ENCODE data around the gene TMEM18. TPM values are rescaled to one million over a fixed set of nuclear protein-coding genes. Genes with fewer than 3 reads are reported as not detected.

The TMEM18 gene
- total and polyA plus RNA-seq, 2 of the 13 experiments (the other 11 are each of a cell fraction or from before 2014, with no cell fraction given), result 45.9 to 49.4 TPM

DNA sequence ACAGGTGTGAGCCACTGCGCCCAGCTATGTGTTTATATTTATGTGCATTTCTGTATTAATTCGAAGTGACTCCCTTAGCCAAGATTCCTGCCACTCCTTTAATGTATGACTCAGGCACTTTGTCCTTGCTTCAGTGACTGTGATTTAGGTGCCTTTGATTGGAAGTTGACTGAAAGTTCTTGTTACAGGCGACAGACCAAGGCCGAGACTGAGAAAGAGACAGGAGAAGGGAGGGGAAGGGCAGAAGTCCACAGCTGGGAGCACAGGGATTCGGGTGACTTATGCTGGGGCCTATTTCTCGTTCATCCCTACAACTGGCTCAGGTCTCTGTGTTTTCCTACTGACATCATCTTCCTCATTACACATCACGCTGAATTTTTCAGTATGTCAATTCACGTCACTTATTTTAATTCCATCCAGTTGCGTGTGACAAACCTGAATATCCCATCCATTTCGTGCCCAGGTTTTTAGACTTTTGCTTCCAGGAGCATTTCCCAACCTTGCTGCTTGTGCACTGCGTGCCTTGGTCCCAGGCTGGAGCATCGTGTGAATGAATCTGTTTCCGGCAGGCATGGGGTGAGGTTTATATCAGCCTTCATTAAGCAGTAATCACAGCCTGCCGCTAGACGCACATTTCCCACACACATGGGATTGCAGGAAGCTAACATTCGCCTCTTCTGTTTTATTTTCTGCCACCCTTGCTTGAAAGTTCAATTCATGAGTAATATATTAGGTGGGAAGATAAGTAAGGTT, 42.4 kb downstream of the TMEM18 start:
- TF ChIP-seq CREB1 (IDR thresholded peaks at IDR 0.05), result peak; percentile 73
- TF ChIP-seq CREB1 (CRISPR knock-in tag; IDR thresholded peaks at IDR 0.05), result no peak
- no peak for TF ChIP-seq ZBTB7A (CRISPR knock-in tag; IDR thresholded peaks at IDR 0.05)
- H3K4me2 ChIP-seq (ENCODE audit: low read depth, low read length), result no peak overlapping the region
- peak; percentile 33; the same call in 1 of the 3 replicates for ATAC-seq
- peak; percentile 6 for DNase-seq (ENCODE audit: low spot score)
- no peaks in the 10 kb centered on the region for H4K20me1 ChIP-seq (ENCODE audit: insufficient read depth, low read length)
- ChIA-PET CTCF (ENCODE audit: low intra/inter-chr PET ratio, low total read pairs) (no interaction called here), POLR2A (interaction anchor here (1.1 kb wide), 1 partner anchor 42 kb away, joined by 3 read pairs; no protein-coding TSS in a partner anchor)
- no peaks in the 10 kb centered on the region for H3K4me1 ChIP-seq (ENCODE audit: insufficient read depth, low read length)
- FAIRE-seq, result no peak
- H3K9ac ChIP-seq (ENCODE audit: insufficient read depth, low read depth, low read length), result no peak overlapping the region
- H3K36me3 ChIP-seq (replicated peaks in 1 of 2; ENCODE audit: control insufficient read depth in 1 of 2, insufficient read depth in 2 of 2, low read length in 2 of 2), result no peaks in the 10 kb centered on the region
- H3K79me2 ChIP-seq (ENCODE audit: insufficient read depth, low read length), result no peaks in the 10 kb centered on the region
- H3K27me3 ChIP-seq (ENCODE audit: control insufficient read depth in 1 of 2, insufficient read depth in 2 of 2, low read length in 2 of 2), result peaks cover 2 to 12% of the 10 kb centered on the region in 2 experiments; a peak in 3 of 5 replicates
- H2AFZ ChIP-seq (ENCODE audit: low read length), result no peak overlapping the region
- no peak overlapping the region for H3K4me3 ChIP-seq (replicated peaks in 1 of 3; ENCODE audit: insufficient read depth in 1 of 3, low read depth in 2 of 3, low read length in 3 of 3)
- H3K9me3 ChIP-seq (ENCODE audit: low read length), result no peaks in the 10 kb centered on the region
- intact Hi-C loops (cut with micrococcal nuclease; ENCODE audit: unreplicated experiment), result no loop called here
- WGBS (ENCODE audit: low lambda C conversion rate), result 23% methylated on average over 16 of the region's 16 CpGs
- H3K27ac ChIP-seq (ENCODE audit: extremely low read length, insufficient read depth, low read length), result no peak overlapping the region
- in situ Hi-C loops (cut with HindIII; ENCODE audit: extremely low pct_ligation_motif_present, low pct_unique_long_range_greater_than_20kb), result loop anchor here (5.0 kb wide), 2 partner anchors 103 to 343 kb away; no protein-coding TSS in a partner anchor
- BruUV-seq (replicated peaks), result no TSS peak

DNA sequence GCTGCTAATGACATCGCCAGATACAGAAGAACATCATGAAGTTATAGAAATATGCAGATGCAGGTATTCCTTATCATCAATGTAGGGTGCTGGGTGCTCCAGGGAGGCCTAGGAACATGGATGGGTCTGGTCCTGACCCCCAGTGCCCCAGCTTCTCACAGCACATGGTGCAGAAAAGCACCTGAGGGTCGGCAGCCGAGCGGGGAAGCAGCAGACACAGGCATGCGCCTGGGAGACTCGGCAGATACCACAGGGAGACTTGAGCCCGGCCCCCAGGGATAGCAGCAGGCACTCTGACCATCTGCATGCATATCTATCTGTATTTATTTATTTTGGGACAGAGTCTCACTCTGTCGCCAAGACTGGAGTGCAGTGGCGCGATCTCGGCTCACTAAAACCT, 43.2 kb downstream of the TMEM18 start:
- no peak overlapping the region for H3K4me2 ChIP-seq (ENCODE audit: low read depth, low read length)
- H3K36me3 ChIP-seq (replicated peaks in 1 of 2; ENCODE audit: control insufficient read depth in 1 of 2, insufficient read depth in 2 of 2, low read length in 2 of 2), result no peaks in the 10 kb centered on the region
- H4K20me1 ChIP-seq (ENCODE audit: insufficient read depth, low read length), result no peaks in the 10 kb centered on the region
- intact Hi-C loops (cut with micrococcal nuclease; ENCODE audit: unreplicated experiment) (no loop called here), in situ Hi-C loops (cut with HindIII; ENCODE audit: extremely low pct_ligation_motif_present, low pct_unique_long_range_greater_than_20kb) (no loop called here)
- H3K4me3 ChIP-seq (replicated peaks in 1 of 3; ENCODE audit: insufficient read depth in 1 of 3, low read depth in 2 of 3, low read length in 3 of 3), result no peak overlapping the region
- H3K9ac ChIP-seq (ENCODE audit: insufficient read depth, low read depth, low read length), result no peak overlapping the region
- no peak overlapping the region for H3K27ac ChIP-seq (ENCODE audit: extremely low read length, insufficient read depth, low read length)
- CTCF ChIA-PET (ENCODE audit: low intra/inter-chr PET ratio, low total read pairs), result no interaction called here
- FAIRE-seq (no peak), DNase-seq (ENCODE audit: low spot score) (no peak), ATAC-seq (no peak)
- POLR2A ChIA-PET, result no interaction called here
- WGBS (ENCODE audit: low lambda C conversion rate), result 29% methylated on average over 11 of the region's 11 CpGs
- no peaks in the 10 kb centered on the region for H3K9me3 ChIP-seq (ENCODE audit: low read length)
- H3K79me2 ChIP-seq (ENCODE audit: insufficient read depth, low read length), result no peaks in the 10 kb centered on the region
- no peaks in the 10 kb centered on the region for H3K4me1 ChIP-seq (ENCODE audit: insufficient read depth, low read length)
- H2AFZ ChIP-seq (ENCODE audit: low read length), result no peak overlapping the region
- BruUV-seq (replicated peaks), result no TSS peak
- H3K27me3 ChIP-seq (ENCODE audit: control insufficient read depth in 1 of 2, insufficient read depth in 2 of 2, low read length in 2 of 2), result peaks cover 2 to 8% of the 10 kb centered on the region in 2 experiments; a peak in 3 of 5 replicates
- TF ChIP-seq, protein P1, sequence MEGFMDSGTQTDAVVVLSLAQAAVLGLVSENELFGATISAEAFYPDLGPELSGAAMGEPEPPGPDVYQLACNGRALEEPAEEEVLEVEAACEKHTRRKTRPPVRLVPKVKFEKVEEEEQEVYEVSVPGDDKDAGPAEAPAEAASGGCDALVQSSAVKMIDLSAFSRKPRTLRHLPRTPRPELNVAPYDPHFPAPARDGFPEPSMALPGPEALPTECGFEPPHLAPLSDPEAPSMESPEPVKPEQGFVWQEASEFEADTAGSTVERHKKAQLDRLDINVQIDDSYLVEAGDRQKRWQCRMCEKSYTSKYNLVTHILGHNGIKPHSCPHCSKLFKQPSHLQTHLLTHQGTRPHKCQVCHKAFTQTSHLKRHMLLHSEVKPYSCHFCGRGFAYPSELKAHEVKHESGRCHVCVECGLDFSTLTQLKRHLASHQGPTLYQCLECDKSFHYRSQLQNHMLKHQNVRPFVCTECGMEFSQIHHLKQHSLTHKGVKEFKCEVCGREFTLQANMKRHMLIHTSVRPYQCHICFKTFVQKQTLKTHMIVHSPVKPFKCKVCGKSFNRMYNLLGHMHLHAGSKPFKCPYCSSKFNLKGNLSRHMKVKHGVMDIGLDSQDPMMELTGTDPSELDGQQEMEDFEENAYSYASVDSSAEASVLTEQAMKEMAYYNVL (CRISPR knock-in tag; IDR thresholded peaks at IDR 0.05; ENCODE audit: borderline replicate concordance), result no peak
- TF ChIP-seq ZNF160 (CRISPR knock-in tag; IDR thresholded peaks at IDR 0.05), result no peak
- TF ChIP-seq NFIB (CRISPR knock-in tag; IDR thresholded peaks at IDR 0.05; ENCODE audit: borderline replicate concordance), result no peak
- TF ChIP-seq AHR (CRISPR knock-in tag; IDR thresholded peaks at IDR 0.05), result no peak
- TF ChIP-seq THYN1 (CRISPR knock-in tag; IDR thresholded peaks at IDR 0.05; ENCODE audit: borderline replicate concordance, low read depth), result no peak
- no peak for TF ChIP-seq ZNF552 (CRISPR knock-in tag; IDR thresholded peaks at IDR 0.05; ENCODE audit: borderline replicate concordance)
- TF ChIP-seq RAD21 (CRISPR knock-in tag; IDR thresholded peaks at IDR 0.05), result no peak
- no peak for TF ChIP-seq PHB2 (IDR thresholded peaks at IDR 0.05; ENCODE audit: partially characterized antibody)
- no peak for TF ChIP-seq CENPT (CRISPR knock-in tag; IDR thresholded peaks at IDR 0.05; ENCODE audit: low read depth)
- TF ChIP-seq ZFP41 (CRISPR knock-in tag; IDR thresholded peaks at IDR 0.05; ENCODE audit: borderline replicate concordance), result no peak
- TF ChIP-seq ZNF317 (CRISPR knock-in tag; IDR thresholded peaks at IDR 0.05), result no peak
- TF ChIP-seq MEIS1 (CRISPR knock-in tag; IDR thresholded peaks at IDR 0.05; ENCODE audit: borderline replicate concordance), result no peak

Measured in HepG2 (cell line).